DOHH2 (cell line): ENCODE measurements around the gene THEM5.

Experiments
- CTCF ChIP-seq: fragments of 200-600 bp; sonication (generic); IDR thresholded peaks from one replicate; pipeline ENCODE4 v1.5.1; 2014; ENCODE audit warnings: antibody characterized with exemption, mild to moderate bottlenecking, low read depth, low read length; ENCODE audit not compliant: poor library complexity, severe bottlenecking
- EZH2phosphoT487 ChIP-seq: fragments of 200-600 bp; sonication (generic); IDR thresholded peaks from 2 replicates; pipeline ENCODE4 v1.6.1; 2017; ENCODE audit warnings: borderline replicate concordance, mild to moderate bottlenecking, antibody characterized with exemption, low read length, moderate library complexity, mixed read lengths

- TF ChIP-seq CTCF (no peak), EZH2phosphoT487 (no peak)
These were observed 15.0 kb upstream of the THEM5 start for GRCh38 chr1:151868486-151868885.
